ENCODE data around the gene XRCC2. TPM values are rescaled to one million over a fixed set of nuclear protein-coding genes. Genes with fewer than 3 reads are reported as not detected.

XRCC2 gene
- total RNA-seq, 4 donors from 2014 or later = 0.17 to 0.57 (median 0.43) TPM

- DNase-seq (ENCODE audit: extremely low spot score) = no peak
- H3K36me3 ChIP-seq = no peaks in the 10 kb centered on the region
- H3K4me3 ChIP-seq = no peak overlapping the region
- H3K4me1 ChIP-seq = no peaks in the 10 kb centered on the region
- no peak overlapping the region for H3K27ac ChIP-seq (replicated peaks in 1 of 4)
- no peaks in the 10 kb centered on the region for H3K27me3 ChIP-seq
- no peak for TF ChIP-seq POLR2A (IDR thresholded peaks at IDR 0.05; ENCODE audit: low read depth)
- WGBS = 90% methylated on average over 5 of the region's 5 CpGs
- intact Hi-C loops (cut with DNase I) = no loop called here
- no peaks in the 10 kb centered on the region for H3K9me3 ChIP-seq
Measured at GRCh38 chr7:152618427-152618826, 57.5 kb downstream of the XRCC2 start.

DNA sequence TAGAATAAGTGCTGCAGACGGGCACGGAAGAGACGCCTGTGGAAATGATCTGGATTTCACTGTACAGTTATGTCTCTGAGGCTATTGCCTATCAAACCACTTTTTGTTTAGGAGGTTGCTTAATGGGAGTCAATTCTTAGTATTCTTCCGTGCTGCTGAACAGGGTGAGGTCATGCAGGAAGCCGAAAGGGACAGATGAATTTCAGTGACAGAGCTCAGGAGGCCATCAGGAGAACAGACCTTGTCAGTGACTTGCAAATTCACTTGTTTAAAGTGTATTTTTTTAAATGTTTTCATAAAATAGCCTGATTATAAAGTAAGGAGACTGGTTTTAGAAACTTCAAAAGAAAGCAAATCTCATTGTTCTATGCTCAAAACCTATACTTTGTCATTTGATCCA is 58.9 kb downstream of the XRCC2 start:
- no peak for TF ChIP-seq POLR2AphosphoS5 (IDR thresholded peaks at IDR 0.05)
- TF ChIP-seq EP300 (IDR thresholded peaks at IDR 0.05) = no peak
- TF ChIP-seq CTCF (IDR thresholded peaks at IDR 0.05) = no peak
- no peak for TF ChIP-seq POLR2A (IDR thresholded peaks at IDR 0.05; ENCODE audit: low read depth)
- H3K4me1 ChIP-seq = no peaks in the 10 kb centered on the region
- H3K27ac ChIP-seq (replicated peaks in 1 of 4) = no peak overlapping the region
- no peaks in the 10 kb centered on the region for H3K9me3 ChIP-seq
- WGBS = 81% methylated on average over 5 of the region's 5 CpGs
- no peak for DNase-seq (ENCODE audit: extremely low spot score)
- no peaks in the 10 kb centered on the region for H3K27me3 ChIP-seq
- intact Hi-C loops (cut with DNase I) = no loop called here
- no peak overlapping the region for H3K4me3 ChIP-seq
- H3K36me3 ChIP-seq = no peaks in the 10 kb centered on the region

DNA sequence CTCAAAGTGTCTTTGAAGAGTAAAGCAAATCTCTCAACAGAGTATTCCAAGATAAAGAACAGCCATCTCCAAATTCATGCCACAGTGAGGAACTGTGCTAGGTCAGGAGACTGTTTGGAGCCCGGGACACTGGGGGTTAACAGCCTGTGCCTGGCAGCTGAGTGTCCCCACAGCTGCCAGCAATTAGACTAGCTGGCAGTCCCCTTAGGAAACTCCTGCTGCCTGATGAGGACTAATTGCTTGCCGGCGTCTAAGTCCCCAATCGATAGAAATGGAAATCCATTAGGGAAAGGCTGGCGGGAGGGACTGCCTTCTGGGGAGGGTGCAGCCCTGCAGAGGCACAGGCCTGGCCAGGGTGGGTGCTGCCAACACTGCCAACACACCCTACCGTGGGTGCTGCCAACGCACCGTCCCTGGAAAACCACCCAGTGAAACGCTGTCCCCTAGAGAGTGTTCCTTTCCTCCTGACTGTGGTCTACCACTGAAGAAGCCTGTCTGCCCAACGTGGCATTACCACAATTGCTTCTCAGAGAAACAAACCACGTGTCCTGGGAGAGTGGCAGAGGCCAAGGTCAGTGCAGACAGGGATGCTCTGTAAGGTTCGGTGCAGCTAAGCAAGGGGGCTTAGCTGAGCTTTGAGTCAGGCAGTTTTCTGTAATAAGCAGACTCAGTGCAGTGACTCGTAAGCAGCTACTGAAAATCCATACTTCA is 60.8 kb downstream of the XRCC2 start:
- WGBS = 23% methylated on average over 13 of the region's 13 CpGs
- intact Hi-C loops (cut with DNase I) = no loop called here
- no peak for TF ChIP-seq EP300 (IDR thresholded peaks at IDR 0.05)
- TF ChIP-seq POLR2A (IDR thresholded peaks at IDR 0.05; ENCODE audit: low read depth) = no peak
- TF ChIP-seq POLR2AphosphoS5 (IDR thresholded peaks at IDR 0.05) = no peak
- no peaks in the 10 kb centered on the region for H3K36me3 ChIP-seq
- H3K27me3 ChIP-seq = no peaks in the 10 kb centered on the region
- no peaks in the 10 kb centered on the region for H3K9me3 ChIP-seq
- no peak for DNase-seq (ENCODE audit: extremely low spot score)
- H3K4me3 ChIP-seq = no peak overlapping the region
- H3K27ac ChIP-seq (replicated peaks in 1 of 4) = no peak overlapping the region
- no peaks in the 10 kb centered on the region for H3K4me1 ChIP-seq

GRCh38 chr7:152608656-152609055 is 67.3 kb downstream of the XRCC2 start:
- DNase-seq (ENCODE audit: extremely low spot score) = no peak
- intact Hi-C loops (cut with DNase I) = no loop called here
- TF ChIP-seq POLR2AphosphoS5 (IDR thresholded peaks at IDR 0.05) (no peak), CTCF (IDR thresholded peaks at IDR 0.05) (no peak), POLR2A (IDR thresholded peaks at IDR 0.05; ENCODE audit: low read depth) (no peak), EP300 (IDR thresholded peaks at IDR 0.05) (no peak)
- no peaks in the 10 kb centered on the region for H3K9me3 ChIP-seq
- no peaks in the 10 kb centered on the region for H3K27me3 ChIP-seq
- H3K36me3 ChIP-seq = no peaks in the 10 kb centered on the region
- 72% methylated on average over 4 of the region's 4 CpGs for WGBS
- H3K4me3 ChIP-seq = no peak overlapping the region
- H3K27ac ChIP-seq (replicated peaks in 1 of 4) = no peak overlapping the region
- no peaks in the 10 kb centered on the region for H3K4me1 ChIP-seq

DNA sequence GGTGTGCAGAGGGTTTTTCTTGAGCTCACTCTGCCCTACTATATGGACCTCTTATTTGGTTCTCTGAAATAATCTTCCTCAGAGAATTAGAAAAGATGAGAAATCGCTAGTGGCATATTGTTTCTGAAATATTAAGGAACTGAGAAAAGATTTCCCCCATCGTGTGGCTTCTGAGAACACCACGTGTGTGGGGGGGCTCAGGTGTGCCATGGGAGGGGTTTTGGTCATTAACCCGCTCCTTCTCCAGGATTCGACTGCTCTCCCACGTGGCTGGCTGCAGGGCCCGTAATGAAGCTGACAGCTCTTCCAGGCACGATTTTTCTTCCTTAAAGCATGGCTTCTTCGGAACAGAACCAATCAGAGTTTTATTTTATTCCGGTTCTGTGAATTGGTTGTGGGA is 67.7 kb downstream of the XRCC2 start:
- H3K27me3 ChIP-seq = no peaks in the 10 kb centered on the region
- 76% methylated on average over 9 of the region's 10 CpGs for WGBS
- H3K4me3 ChIP-seq = no peak overlapping the region
- no peak for DNase-seq (ENCODE audit: extremely low spot score)
- no peaks in the 10 kb centered on the region for H3K36me3 ChIP-seq
- no peak overlapping the region for H3K27ac ChIP-seq (replicated peaks in 1 of 4)
- no peak for TF ChIP-seq POLR2A (IDR thresholded peaks at IDR 0.05; ENCODE audit: low read depth)
- no peak for TF ChIP-seq EP300 (IDR thresholded peaks at IDR 0.05)
- TF ChIP-seq CTCF (IDR thresholded peaks at IDR 0.05) = no peak
- TF ChIP-seq POLR2AphosphoS5 (IDR thresholded peaks at IDR 0.05) = no peak
- H3K4me1 ChIP-seq = no peaks in the 10 kb centered on the region
- no peaks in the 10 kb centered on the region for H3K9me3 ChIP-seq
- intact Hi-C loops (cut with DNase I) = no loop called here

DNA sequence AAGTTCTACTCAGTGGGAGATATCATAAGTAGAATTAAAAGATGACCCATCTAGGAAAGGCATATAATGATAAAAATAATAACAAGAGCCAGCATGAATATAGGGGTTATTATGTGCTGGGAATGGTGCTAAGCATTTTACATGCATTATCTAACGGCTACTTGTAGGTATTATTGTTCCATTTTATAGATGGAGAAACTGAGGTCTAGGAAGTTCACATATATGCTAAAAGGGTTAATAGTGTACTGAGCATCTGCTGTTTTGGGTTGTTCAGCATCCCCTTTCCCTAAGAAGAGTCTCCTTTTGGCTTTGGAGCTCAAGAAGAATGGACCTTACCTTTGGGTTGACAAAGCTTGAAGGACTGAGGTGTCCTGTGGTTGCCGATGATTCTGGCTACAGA is 68.9 kb downstream of the XRCC2 start:
- intact Hi-C loops (cut with DNase I) = no loop called here
- WGBS = 80% methylated on average over 2 of the region's 2 CpGs
- no peak for DNase-seq (ENCODE audit: extremely low spot score)
- H3K4me3 ChIP-seq = no peak overlapping the region
- H3K36me3 ChIP-seq = no peaks in the 10 kb centered on the region
- H3K27ac ChIP-seq (replicated peaks in 1 of 4) = no peak overlapping the region
- TF ChIP-seq EP300 (IDR thresholded peaks at IDR 0.05) = no peak
- no peak for TF ChIP-seq POLR2AphosphoS5 (IDR thresholded peaks at IDR 0.05)
- no peak for TF ChIP-seq POLR2A (IDR thresholded peaks at IDR 0.05; ENCODE audit: low read depth)
- no peak for TF ChIP-seq CTCF (IDR thresholded peaks at IDR 0.05)
- H3K9me3 ChIP-seq = no peaks in the 10 kb centered on the region
- no peaks in the 10 kb centered on the region for H3K27me3 ChIP-seq
- no peaks in the 10 kb centered on the region for H3K4me1 ChIP-seq
